ENCODE measurements around the gene NRAP. TPM values are rescaled to one million over a fixed set of nuclear protein-coding genes. Genes with fewer than 3 reads are reported as not detected.

NRAP gene
- total RNA-seq, 1 donor from 2014 or later: not detected

DNA sequence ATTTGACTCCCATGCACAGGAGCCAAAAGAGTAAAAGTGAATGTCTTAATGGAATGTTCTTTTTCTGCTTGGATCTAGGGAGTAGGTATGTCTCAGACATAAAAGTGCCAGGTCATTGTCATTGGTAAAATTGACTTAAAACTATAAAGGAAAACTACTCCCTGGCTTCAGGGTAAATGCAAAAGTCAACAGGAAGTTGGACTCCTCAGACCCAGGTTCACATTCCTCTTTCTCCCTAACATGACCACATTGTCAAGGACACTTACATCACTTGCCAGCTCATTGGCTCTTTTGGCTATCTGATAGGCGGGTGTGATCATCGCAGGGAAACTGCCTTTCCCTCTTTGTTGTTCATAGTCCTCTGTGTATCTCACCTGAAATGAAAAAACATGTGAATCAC, 13.7 kb downstream of the NRAP start:
- Mint-ChIP-seq H3K4me3 (ENCODE audit: unreplicated experiment) (no peak overlapping the region), H3K27ac (ENCODE audit: unreplicated experiment) (no peak overlapping the region), H3K9me3 (ENCODE audit: low read depth) (no peaks in the 10 kb centered on the region), H3K4me1 (ENCODE audit: low read depth) (peaks cover 13% of the 10 kb centered on the region), H3K36me3 (ENCODE audit: low read depth) (no peaks in the 10 kb centered on the region), H3K27me3 (ENCODE audit: low read depth) (peaks cover 11% of the 10 kb centered on the region)
- TF ChIP-seq, protein P1, sequence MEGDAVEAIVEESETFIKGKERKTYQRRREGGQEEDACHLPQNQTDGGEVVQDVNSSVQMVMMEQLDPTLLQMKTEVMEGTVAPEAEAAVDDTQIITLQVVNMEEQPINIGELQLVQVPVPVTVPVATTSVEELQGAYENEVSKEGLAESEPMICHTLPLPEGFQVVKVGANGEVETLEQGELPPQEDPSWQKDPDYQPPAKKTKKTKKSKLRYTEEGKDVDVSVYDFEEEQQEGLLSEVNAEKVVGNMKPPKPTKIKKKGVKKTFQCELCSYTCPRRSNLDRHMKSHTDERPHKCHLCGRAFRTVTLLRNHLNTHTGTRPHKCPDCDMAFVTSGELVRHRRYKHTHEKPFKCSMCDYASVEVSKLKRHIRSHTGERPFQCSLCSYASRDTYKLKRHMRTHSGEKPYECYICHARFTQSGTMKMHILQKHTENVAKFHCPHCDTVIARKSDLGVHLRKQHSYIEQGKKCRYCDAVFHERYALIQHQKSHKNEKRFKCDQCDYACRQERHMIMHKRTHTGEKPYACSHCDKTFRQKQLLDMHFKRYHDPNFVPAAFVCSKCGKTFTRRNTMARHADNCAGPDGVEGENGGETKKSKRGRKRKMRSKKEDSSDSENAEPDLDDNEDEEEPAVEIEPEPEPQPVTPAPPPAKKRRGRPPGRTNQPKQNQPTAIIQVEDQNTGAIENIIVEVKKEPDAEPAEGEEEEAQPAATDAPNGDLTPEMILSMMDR (IDR thresholded peaks at IDR 0.05): no peak
- no peak for DNase-seq (ENCODE audit: low spot score)

DNA sequence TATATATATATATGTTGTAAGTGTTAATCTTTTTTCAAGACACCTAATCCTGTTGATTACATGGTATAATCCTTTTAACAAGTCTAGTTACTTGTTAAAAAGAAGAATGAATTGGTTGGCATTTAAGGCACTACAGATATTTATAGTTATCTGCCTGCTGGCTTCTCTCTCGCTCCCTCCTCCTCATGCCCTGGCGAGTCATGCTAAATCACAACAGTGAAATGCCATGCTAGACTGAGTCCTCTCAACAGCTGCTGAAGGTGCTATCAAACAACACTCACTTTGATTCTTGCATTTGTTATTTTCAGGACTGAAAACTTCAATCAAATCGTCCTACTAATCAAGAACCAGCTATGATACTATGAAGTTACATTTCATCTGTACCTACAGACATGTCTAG, 15.4 kb downstream of the NRAP start:
- Mint-ChIP-seq H3K4me1 (ENCODE audit: low read depth) (peaks cover 21% of the 10 kb centered on the region), H3K27me3 (ENCODE audit: low read depth) (no peaks in the 10 kb centered on the region), H3K9me3 (ENCODE audit: low read depth) (no peaks in the 10 kb centered on the region), H3K27ac (ENCODE audit: unreplicated experiment) (no peak overlapping the region), H3K36me3 (ENCODE audit: low read depth) (no peaks in the 10 kb centered on the region), H3K4me3 (ENCODE audit: unreplicated experiment) (no peak overlapping the region)
- DNase-seq (ENCODE audit: low spot score): no peak
- TF ChIP-seq, protein P1 (IDR thresholded peaks at IDR 0.05): no peak

DNA sequence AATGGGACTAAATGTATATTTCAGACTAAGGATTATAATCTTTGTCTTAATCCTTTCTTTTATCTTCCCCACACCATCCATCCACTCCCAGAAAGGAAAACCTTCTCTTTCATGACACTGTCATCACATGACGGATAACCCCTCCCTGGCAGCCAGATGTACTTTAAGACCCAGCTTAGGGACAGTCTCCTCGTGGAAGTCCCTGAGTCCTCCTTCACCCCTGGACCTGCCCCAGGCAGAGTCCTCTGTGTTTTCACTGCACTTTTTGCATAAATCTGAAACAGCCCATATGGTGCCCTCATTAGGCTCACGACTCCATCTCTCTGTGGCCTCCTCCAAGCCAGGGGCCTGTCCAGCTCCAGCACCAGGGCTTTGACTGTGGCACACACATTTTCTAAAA, 16.0 kb downstream of the NRAP start:
- no peaks in the 10 kb centered on the region for H3K9me3 Mint-ChIP-seq (ENCODE audit: low read depth)
- DNase-seq (ENCODE audit: low spot score): no peak
- H3K27ac Mint-ChIP-seq (ENCODE audit: unreplicated experiment): peak overlapping the region; percentile 58
- H3K4me3 Mint-ChIP-seq (ENCODE audit: unreplicated experiment): no peak overlapping the region
- H3K27me3 Mint-ChIP-seq (ENCODE audit: low read depth): no peaks in the 10 kb centered on the region
- peaks cover 21% of the 10 kb centered on the region for H3K4me1 Mint-ChIP-seq (ENCODE audit: low read depth)
- TF ChIP-seq, protein P1 (IDR thresholded peaks at IDR 0.05): no peak
- no peaks in the 10 kb centered on the region for H3K36me3 Mint-ChIP-seq (ENCODE audit: low read depth)

DNA sequence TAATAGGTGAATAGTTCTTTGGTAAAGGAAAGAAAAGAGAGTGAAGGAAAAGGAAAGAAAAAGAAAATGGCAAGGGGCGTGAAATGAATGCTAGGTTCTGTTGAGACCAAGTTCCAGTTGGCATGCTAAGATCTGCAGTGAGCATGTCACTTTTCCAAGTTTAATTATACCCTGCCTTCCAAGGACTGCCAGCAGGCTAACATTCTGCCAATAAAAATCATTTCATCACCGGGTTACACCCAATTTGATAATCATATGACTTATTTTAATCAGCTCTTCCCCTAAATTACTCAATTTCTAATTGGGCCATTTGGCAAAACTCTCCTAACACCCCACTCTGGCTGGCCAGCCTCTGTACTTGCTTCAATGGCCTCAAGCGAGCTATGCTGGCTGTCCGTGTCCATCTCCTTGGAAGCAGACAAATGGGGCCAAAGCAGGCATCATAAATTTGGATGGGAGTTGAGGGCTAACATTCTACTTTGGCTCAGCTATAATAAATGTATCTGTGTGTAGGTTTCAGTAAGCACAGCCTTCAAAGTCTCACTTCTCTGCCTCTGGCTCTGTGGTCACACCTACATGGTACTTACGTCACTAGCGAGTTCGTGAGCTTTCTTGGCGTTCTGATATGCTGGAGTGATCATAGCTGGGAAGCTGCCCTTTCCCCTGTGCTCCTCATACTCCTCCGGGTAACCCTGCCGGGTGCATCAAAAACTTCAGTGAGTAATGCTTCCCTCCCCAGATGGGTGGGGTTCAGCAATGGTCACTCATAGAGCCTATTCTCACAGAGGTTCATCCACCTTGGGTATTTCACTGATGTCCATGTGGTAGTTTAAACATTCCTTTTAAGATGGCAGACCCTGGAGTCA, 17.3 kb downstream of the NRAP start:
- TF ChIP-seq, protein P1 (IDR thresholded peaks at IDR 0.05): no peak
- peaks cover 21% of the 10 kb centered on the region for H3K4me1 Mint-ChIP-seq (ENCODE audit: low read depth)
- no peak for DNase-seq (ENCODE audit: low spot score)
- no peaks in the 10 kb centered on the region for H3K36me3 Mint-ChIP-seq (ENCODE audit: low read depth)
- no peak overlapping the region for H3K27ac Mint-ChIP-seq (ENCODE audit: unreplicated experiment)
- no peaks in the 10 kb centered on the region for H3K9me3 Mint-ChIP-seq (ENCODE audit: low read depth)
- no peaks in the 10 kb centered on the region for H3K27me3 Mint-ChIP-seq (ENCODE audit: low read depth)
- no peak overlapping the region for H3K4me3 Mint-ChIP-seq (ENCODE audit: unreplicated experiment)

DNA sequence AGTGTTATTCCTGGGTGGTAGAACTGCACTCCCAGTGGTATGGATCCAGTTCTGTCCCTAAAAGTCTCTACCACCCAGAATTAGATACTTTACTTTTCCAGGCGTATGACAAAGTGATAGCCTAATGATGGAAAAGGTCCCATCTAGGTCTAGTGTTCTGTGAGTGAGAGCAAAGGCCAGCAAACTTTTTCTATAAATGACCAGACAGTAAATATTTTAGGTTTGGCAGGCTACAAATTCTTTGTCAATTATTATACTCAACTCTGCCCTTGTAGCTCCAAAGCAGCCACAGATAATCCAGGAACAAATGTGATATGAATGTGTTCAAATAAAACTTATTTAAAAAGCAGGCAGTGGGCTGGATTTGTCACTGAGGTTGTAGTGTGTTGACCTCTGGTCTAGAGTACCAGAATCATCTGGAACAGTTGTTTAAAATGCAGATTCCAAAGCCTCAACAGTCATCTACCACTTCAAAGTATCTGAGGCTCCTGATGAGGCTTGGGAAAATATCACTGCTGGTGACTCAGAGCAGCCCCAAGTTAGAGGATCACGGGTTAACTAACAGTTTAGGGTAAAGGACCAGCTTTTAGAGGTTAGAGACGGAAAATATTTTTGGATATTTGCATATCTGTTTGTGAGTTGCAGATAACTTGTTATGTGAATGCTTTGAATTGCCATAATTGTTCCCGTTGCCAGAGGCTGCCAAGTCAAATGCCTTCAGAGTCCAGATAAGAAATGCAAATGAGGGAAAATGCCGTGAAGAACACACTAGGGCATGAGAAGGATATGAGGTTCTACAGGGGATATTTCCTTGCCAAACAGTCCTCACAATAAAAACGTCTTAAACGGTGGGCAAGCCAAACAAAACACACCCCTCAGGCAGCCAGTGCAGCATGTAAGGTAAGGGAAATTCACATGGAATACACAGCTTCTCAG, 19.4 kb downstream of the NRAP start:
- H3K27me3 Mint-ChIP-seq (ENCODE audit: low read depth): no peaks in the 10 kb centered on the region
- H3K36me3 Mint-ChIP-seq (ENCODE audit: low read depth): no peaks in the 10 kb centered on the region
- DNase-seq (ENCODE audit: low spot score): no peak
- H3K27ac Mint-ChIP-seq (ENCODE audit: unreplicated experiment): peak overlapping the region; percentile 18
- TF ChIP-seq, protein P1 (IDR thresholded peaks at IDR 0.05): no peak
- H3K9me3 Mint-ChIP-seq (ENCODE audit: low read depth): no peaks in the 10 kb centered on the region
- no peak overlapping the region for H3K4me3 Mint-ChIP-seq (ENCODE audit: unreplicated experiment)
- H3K4me1 Mint-ChIP-seq (ENCODE audit: low read depth): peaks cover 21% of the 10 kb centered on the region
